Measurements from ENCODE around the gene TRIM38. TPM values are rescaled to one million over a fixed set of nuclear protein-coding genes. Genes with fewer than 3 reads are reported as not detected.

Gene TRIM38
- total RNA-seq = 10 to 100 TPM; 11.5 to 14.0 (median 12.4) TPM

GRCh38 chr6:25962149-25963127, at the start of gene TRIM38:
TRIM38 (plus strand) TSS chr6:25962802; CDS start chr6:25966523, 3,721 bp downstream.
- Histone ChIP-seq H3K36me3 (peaks cover 4 to 9% of the 10 kb centered on the region in 2 donors), H3K4me3 (replicated peaks in 1 of 3) (peak within 1 kb of the TSS in 2 of 3 donors; percentile 45 to 47), H3K27me3 (no peaks in the 10 kb centered on the region), H3K4me1 (peaks cover 14 to 39% of the 10 kb centered on the region in 2 donors), H3K27ac (peak within 1 kb of the TSS; percentile 66 to 86 (median 81)), H3K9me3 (no peaks in the 10 kb centered on the region)
- TF ChIP-seq CTCF (IDR thresholded peaks at IDR 0.05) (no peak), POLR2A (IDR thresholded peaks at IDR 0.05) (peak; percentile 28 to 89)
- DNase-seq = peak; percentile 78 to 79
- intact Hi-C loops (cut with DNase I) = no loop called here
- WGBS, 2 donors = 9 to 15% methylated on average over 11 of the region's 11 CpGs

- TF ChIP-seq CTCF (IDR thresholded peaks at IDR 0.05) = no peak
- no peak for TF ChIP-seq POLR2A (IDR thresholded peaks at IDR 0.05)
- Histone ChIP-seq H3K4me3 (replicated peaks in 1 of 3) (no peak overlapping the region), H3K4me1 (no peaks in the 10 kb centered on the region), H3K27ac (no peak overlapping the region), H3K27me3 (no peaks in the 10 kb centered on the region), H3K9me3 (no peaks in the 10 kb centered on the region), H3K36me3 (no peaks in the 10 kb centered on the region)
- WGBS, 2 donors = 82 to 91% methylated on average over 3 of the region's 3 CpGs
- DNase-seq = no peak
- intact Hi-C loops (cut with DNase I) = no loop called here
Measured at GRCh38 chr6:25913741-25914140, 48.9 kb upstream of the TRIM38 start.

GRCh38 chr6:25916330-25916729, 46.3 kb upstream of the TRIM38 start:
- intact Hi-C loops (cut with DNase I) = no loop called here
- WGBS, 2 donors = 91% methylated on average over 3 of the region's 3 CpGs
- DNase-seq = no peak
- Histone ChIP-seq H3K27ac (no peak overlapping the region), H3K36me3 (no peaks in the 10 kb centered on the region), H3K27me3 (no peaks in the 10 kb centered on the region), H3K4me1 (no peaks in the 10 kb centered on the region), H3K9me3 (no peaks in the 10 kb centered on the region), H3K4me3 (replicated peaks in 1 of 3) (no peak overlapping the region)
- no peak for TF ChIP-seq CTCF (IDR thresholded peaks at IDR 0.05)
- no peak for TF ChIP-seq POLR2A (IDR thresholded peaks at IDR 0.05)

GRCh38 chr6:25916789-25917490, 45.7 kb upstream of the TRIM38 start:
- no peak for DNase-seq
- Histone ChIP-seq H3K27ac (no peak overlapping the region), H3K4me1 (no peaks in the 10 kb centered on the region), H3K4me3 (replicated peaks in 1 of 3) (no peak overlapping the region), H3K27me3 (no peaks in the 10 kb centered on the region), H3K36me3 (no peaks in the 10 kb centered on the region), H3K9me3 (no peaks in the 10 kb centered on the region)
- WGBS, 2 donors = 86 to 89% methylated on average over 7 of the region's 7 CpGs
- TF ChIP-seq CTCF (IDR thresholded peaks at IDR 0.05) (no peak), POLR2A (IDR thresholded peaks at IDR 0.05) (no peak)
- intact Hi-C loops (cut with DNase I) = no loop called here
